ENCODE results near the gene ZIC2.
"Not testable (repeated sequence)": the region's sequence is repeated elsewhere in the genome, so short reads cannot be mapped to it uniquely, and the experiment has no call there.

The ZIC2 gene

GRCh38 chr13:99981735-99982035 lies at the start of gene ZIC2:
Gene ZIC2 (plus strand): TSS chr13:99981784. CDS start chr13:99982065, 281 bp downstream.
- DNase-seq = no peak

- no peak for DNase-seq
Measured at GRCh38 chr13:99932912-99933311, 48.7 kb upstream of the ZIC2 start.

- DNase-seq = no peak
Measured at GRCh38 chr13:99935772-99936171, 45.8 kb upstream of the ZIC2 start.

- DNase-seq = no peak
Measured at GRCh38 chr13:99938635-99939034, 42.9 kb upstream of the ZIC2 start.

- DNase-seq = no peak
Measured at GRCh38 chr13:99941086-99941485, 40.5 kb upstream of the ZIC2 start.

GRCh38 chr13:99941911-99942310 lies 39.7 kb upstream of the ZIC2 start:
- DNase-seq = no peak

- DNase-seq = no peak
Measured at GRCh38 chr13:99944102-99944501, 37.5 kb upstream of the ZIC2 start.

- no peak for DNase-seq
Measured at GRCh38 chr13:99944606-99945005, 37.0 kb upstream of the ZIC2 start.

GRCh38 chr13:99945515-99945914 lies 36.1 kb upstream of the ZIC2 start:
- not testable (repeated sequence) for DNase-seq

GRCh38 chr13:99947666-99948065 lies 33.9 kb upstream of the ZIC2 start:
- DNase-seq = no peak

GRCh38 chr13:99948411-99948810 lies 33.2 kb upstream of the ZIC2 start:
- DNase-seq = no peak

- no peak for DNase-seq
Measured at GRCh38 chr13:99948907-99949678, 32.5 kb upstream of the ZIC2 start.

- DNase-seq = no peak
Measured at GRCh38 chr13:99949679-99950413, 31.7 kb upstream of the ZIC2 start.

GRCh38 chr13:99951666-99952065 lies 29.9 kb upstream of the ZIC2 start:
- DNase-seq = not testable (repeated sequence)

GRCh38 chr13:99953138-99953755 lies 28.3 kb upstream of the ZIC2 start:
- no peak for DNase-seq

- DNase-seq = no peak
Measured at GRCh38 chr13:99955107-99955746, 26.4 kb upstream of the ZIC2 start.

GRCh38 chr13:99955747-99956472 lies 25.7 kb upstream of the ZIC2 start:
- DNase-seq = no peak

- no peak for DNase-seq
Measured at GRCh38 chr13:99956473-99957349, 24.9 kb upstream of the ZIC2 start.

GRCh38 chr13:99958406-99959126 lies 23.0 kb upstream of the ZIC2 start:
- DNase-seq = no peak

GRCh38 chr13:99959127-99959539 lies 22.5 kb upstream of the ZIC2 start:
- DNase-seq = no peak

All from CD4-positive, alpha-beta T cell treated with Interleukin-12 subunit alpha and Interleukin-12 subunit beta, for 1 hour (primary cell).